Stimulated activated naive B cell treated with anti-CD40 and anti-IgM and Interleukin-4, amounts not matched to agents 10 μg/mL and 1 μg/mL and 100 μg/mL, for 72 hours (primary cell): ENCODE results near the gene MVD.

ENCODE experiments used
- ATAC-seq, 2 donors: fragments of 150-1000 bp; cut with Tn5 transposase; replicated peaks; 2 replicates each; pipeline ENCODE4 v1.10.0; 2021; ENCODE audit warnings: moderate library complexity in 1 of 2
- DNase-seq: peaks from one replicate; pipeline ENCODE4 v3.0.0; 2021
- H3K27ac Mint-ChIP-seq: one replicate; pipeline ENCODE4 v1.8.0; 2022; ENCODE audit warnings: mild to moderate bottlenecking, mixed read lengths
- H3K27me3 Mint-ChIP-seq, 2 donors: one replicate each; pipeline ENCODE4 v1.8.0; 2022; ENCODE audit warnings: mixed read lengths in 2 of 2
- H3K36me3 Mint-ChIP-seq, 2 donors: one replicate each; pipeline ENCODE4 v1.8.0; 2022; ENCODE audit warnings: mixed read lengths in 2 of 2, mild to moderate bottlenecking in 1 of 2
- H3K4me1 Mint-ChIP-seq, 2 donors: one replicate each; pipeline ENCODE4 v1.8.0; 2022; ENCODE audit warnings: mixed read lengths in 2 of 2, mild to moderate bottlenecking in 1 of 2
- H3K4me3 Mint-ChIP-seq, 2 donors: one replicate each; pipeline ENCODE4 v1.8.0; 2022; ENCODE audit warnings: mild to moderate bottlenecking in 2 of 2, mixed read lengths in 2 of 2, moderate library complexity in 1 of 2
- H3K9me3 Mint-ChIP-seq, 2 donors: one replicate each; pipeline ENCODE4 v1.8.0; 2022; ENCODE audit warnings: mixed read lengths in 2 of 2, mild to moderate bottlenecking in 1 of 2

Gene MVD

GRCh38 chr16:88631384-88631783 lies 31.5 kb downstream of the MVD start:
- H3K9me3 Mint-ChIP-seq = no peaks in the 10 kb centered on the region
- DNase-seq = no peak
- H3K27ac Mint-ChIP-seq = no peak overlapping the region
- no peaks in the 10 kb centered on the region for H3K27me3 Mint-ChIP-seq
- peaks cover 37 to 49% of the 10 kb centered on the region in 2 donors for H3K36me3 Mint-ChIP-seq
- no peak for ATAC-seq
- peaks cover 27 to 44% of the 10 kb centered on the region in 2 donors for H3K4me1 Mint-ChIP-seq
- no peak overlapping the region for H3K4me3 Mint-ChIP-seq

- DNase-seq (no peak), ATAC-seq (no peak)
- no peak overlapping the region for H3K27ac Mint-ChIP-seq
- H3K9me3 Mint-ChIP-seq = no peaks in the 10 kb centered on the region
- H3K4me3 Mint-ChIP-seq = no peak overlapping the region
- no peaks in the 10 kb centered on the region for H3K27me3 Mint-ChIP-seq
- H3K4me1 Mint-ChIP-seq = peaks cover 24 to 41% of the 10 kb centered on the region in 2 donors
- H3K36me3 Mint-ChIP-seq = peaks cover 37 to 50% of the 10 kb centered on the region in 2 donors
These were observed 31.9 kb downstream of the MVD start for GRCh38 chr16:88630941-88631340.

- Mint-ChIP-seq H3K27me3 (no peaks in the 10 kb centered on the region), H3K27ac (no peak overlapping the region), H3K4me1 (peaks cover 20 to 36% of the 10 kb centered on the region in 2 donors), H3K9me3 (no peaks in the 10 kb centered on the region), H3K36me3 (peaks cover 38 to 52% of the 10 kb centered on the region in 2 donors), H3K4me3 (no peak overlapping the region)
- DNase-seq = no peak
- no peak for ATAC-seq
These were observed 32.5 kb downstream of the MVD start for GRCh38 chr16:88630433-88630832.

- no peaks in the 10 kb centered on the region for H3K9me3 Mint-ChIP-seq
- no peaks in the 10 kb centered on the region for H3K27me3 Mint-ChIP-seq
- no peak overlapping the region for H3K4me3 Mint-ChIP-seq
- ATAC-seq = no peak
- H3K27ac Mint-ChIP-seq = no peak overlapping the region
- H3K36me3 Mint-ChIP-seq = peaks cover 40 to 55% of the 10 kb centered on the region in 2 donors
- no peak for DNase-seq
- H3K4me1 Mint-ChIP-seq = peaks cover 15 to 30% of the 10 kb centered on the region in 2 donors
These were observed 33.1 kb downstream of the MVD start for GRCh38 chr16:88629835-88630234.

GRCh38 chr16:88628512-88628974 lies 34.3 kb downstream of the MVD start:
- peaks cover 10 to 20% of the 10 kb centered on the region in 2 donors for H3K4me1 Mint-ChIP-seq
- H3K9me3 Mint-ChIP-seq = no peaks in the 10 kb centered on the region
- no peak for DNase-seq
- H3K4me3 Mint-ChIP-seq = no peak overlapping the region
- peaks cover 48 to 64% of the 10 kb centered on the region in 2 donors for H3K36me3 Mint-ChIP-seq
- H3K27ac Mint-ChIP-seq = no peak overlapping the region
- no peaks in the 10 kb centered on the region for H3K27me3 Mint-ChIP-seq
- no peak for ATAC-seq

- ATAC-seq (no peak), DNase-seq (no peak)
- Mint-ChIP-seq H3K27me3 (no peaks in the 10 kb centered on the region), H3K27ac (peak overlapping the region; percentile 66), H3K36me3 (peaks cover 49 to 68% of the 10 kb centered on the region in 2 donors), H3K4me1 (peaks cover 4 to 13% of the 10 kb centered on the region in 2 donors), H3K9me3 (no peaks in the 10 kb centered on the region), H3K4me3 (no peak overlapping the region)
These were observed 35.1 kb downstream of the MVD start for GRCh38 chr16:88627531-88628411.

GRCh38 chr16:88626646-88627045 lies 36.2 kb downstream of the MVD start:
- no peak for DNase-seq
- no peaks in the 10 kb centered on the region for H3K27me3 Mint-ChIP-seq
- no peak overlapping the region for H3K27ac Mint-ChIP-seq
- peaks cover 4 to 9% of the 10 kb centered on the region in 2 donors for H3K4me1 Mint-ChIP-seq
- H3K36me3 Mint-ChIP-seq = peaks cover 51 to 72% of the 10 kb centered on the region in 2 donors
- no peak overlapping the region for H3K4me3 Mint-ChIP-seq
- no peak for ATAC-seq
- no peaks in the 10 kb centered on the region for H3K9me3 Mint-ChIP-seq

GRCh38 chr16:88624977-88625576 lies 37.8 kb downstream of the MVD start:
- no peak overlapping the region for H3K27ac Mint-ChIP-seq
- ATAC-seq (no peak), DNase-seq (no peak)
- peaks cover 4 to 9% of the 10 kb centered on the region in 2 donors for H3K4me1 Mint-ChIP-seq
- H3K4me3 Mint-ChIP-seq = no peak overlapping the region
- H3K27me3 Mint-ChIP-seq = no peaks in the 10 kb centered on the region
- H3K36me3 Mint-ChIP-seq = peaks cover 43 to 60% of the 10 kb centered on the region in 2 donors
- no peaks in the 10 kb centered on the region for H3K9me3 Mint-ChIP-seq

- peaks cover 49 to 63% of the 10 kb centered on the region in 2 donors for H3K36me3 Mint-ChIP-seq
- ATAC-seq = no peak
- H3K4me1 Mint-ChIP-seq = peaks cover 4 to 13% of the 10 kb centered on the region in 2 donors
- no peaks in the 10 kb centered on the region for H3K27me3 Mint-ChIP-seq
- H3K9me3 Mint-ChIP-seq = no peaks in the 10 kb centered on the region
- no peak overlapping the region for H3K4me3 Mint-ChIP-seq
- no peak overlapping the region for H3K27ac Mint-ChIP-seq
- DNase-seq = no peak
These were observed 38.4 kb downstream of the MVD start for GRCh38 chr16:88624481-88624880.

GRCh38 chr16:88623858-88624257 lies 39.0 kb downstream of the MVD start:
- Mint-ChIP-seq H3K4me3 (no peak overlapping the region), H3K4me1 (peaks cover 4 to 16% of the 10 kb centered on the region in 2 donors), H3K27ac (no peak overlapping the region)

GRCh38 chr16:88622866-88623265 lies 40.0 kb downstream of the MVD start:
- ATAC-seq (no peak), DNase-seq (no peak)
- Mint-ChIP-seq H3K27ac (peak overlapping the region; percentile 67), H3K4me1 (peaks cover 4 to 22% of the 10 kb centered on the region in 2 donors), H3K36me3 (peaks cover 53 to 68% of the 10 kb centered on the region in 2 donors), H3K4me3 (no peak overlapping the region), H3K27me3 (no peaks in the 10 kb centered on the region), H3K9me3 (no peaks in the 10 kb centered on the region)

More at GRCh38 chr16:88623858-88624257, 39.0 kb downstream of the MVD start:
- Mint-ChIP-seq H3K27me3 (no peaks in the 10 kb centered on the region), H3K9me3 (no peaks in the 10 kb centered on the region), H3K36me3 (peaks cover 55 to 66% of the 10 kb centered on the region in 2 donors)
- ATAC-seq (no peak), DNase-seq (no peak)

GRCh38 chr16:88622125-88622524 lies 40.8 kb downstream of the MVD start:
- no peak overlapping the region for H3K27ac Mint-ChIP-seq
- H3K27me3 Mint-ChIP-seq = no peaks in the 10 kb centered on the region
- peaks cover 47 to 64% of the 10 kb centered on the region in 2 donors for H3K36me3 Mint-ChIP-seq
- DNase-seq (no peak), ATAC-seq (no peak)
- H3K9me3 Mint-ChIP-seq = no peaks in the 10 kb centered on the region
- H3K4me1 Mint-ChIP-seq = peaks cover 2 to 15% of the 10 kb centered on the region in 2 donors
- H3K4me3 Mint-ChIP-seq = no peak overlapping the region

- DNase-seq (no peak), ATAC-seq (no peak)
- Mint-ChIP-seq H3K36me3 (peaks cover 48 to 61% of the 10 kb centered on the region in 2 donors), H3K9me3 (no peaks in the 10 kb centered on the region), H3K27me3 (no peaks in the 10 kb centered on the region), H3K4me1 (peaks cover 5 to 22% of the 10 kb centered on the region in 2 donors), H3K4me3 (no peak overlapping the region), H3K27ac (no peak overlapping the region)
These were observed 42.8 kb downstream of the MVD start for GRCh38 chr16:88619859-88620815.
